Thyroid gland (tissue), 4 donors: ENCODE measurements around the gene TRIM3. TPM values are rescaled to one million over a fixed set of nuclear protein-coding genes. Genes with fewer than 3 reads are reported as not detected.

ENCODE experiments used
- DNase-seq, 2 donors: peaks; one replicate each; pipeline ENCODE4 v3.0.0-alpha.2; 2019
- H3K27ac ChIP-seq, 3 donors: fragments of 200-600 bp; sonication (generic); 1 replicate in 2 of 3; 2 replicates in 1 of 3; pipeline ENCODE4 v1.5.1; 2016 to 2019; ENCODE audit warnings: mild to moderate bottlenecking in 1 of 3, moderate library complexity in 1 of 3
- H3K27me3 ChIP-seq: fragments of 200-600 bp; sonication (generic); one replicate; pipeline ENCODE4 v1.5.1; 2019
- H3K36me3 ChIP-seq, 2 donors: fragments of 200-600 bp; sonication (generic); one replicate each; pipeline ENCODE4 v1.5.1; 2016 to 2019
- H3K4me1 ChIP-seq, 2 donors: fragments of 200-600 bp; sonication (generic); one replicate each; pipeline ENCODE4 v1.5.1; 2017 to 2019
- H3K4me3 ChIP-seq, 3 donors: fragments of 200-600 bp; sonication (generic); replicated peaks in 1 of 3; 1 replicate in 2 of 3; 2 replicates in 1 of 3; pipeline ENCODE4 v1.5.1; 2016; ENCODE audit warnings: mild to moderate bottlenecking in 1 of 3
- H3K9me3 ChIP-seq: fragments of 200-600 bp; sonication (generic); one replicate; pipeline ENCODE4 v1.5.1; 2017
- POLR2A ChIP-seq, 2 donors: fragments of 450-650 bp; IDR thresholded peaks; one replicate each; pipeline ENCODE4 v1.6.1; 2017; ENCODE audit warnings: antibody characterized with exemption in 2 of 2, mild to moderate bottlenecking in 2 of 2, moderate library complexity in 1 of 2
- WGBS, 2 donors: methylation state at CpG; one replicate each; pipeline ENCODE4 v1.1.5; 2017; 5-methylcytosine and 5-hydroxymethylcytosine counted together
- intact Hi-C: fragments of 100-400 bp; cut with DNase I; formaldehyde crosslinking; loops from one replicate; pipeline ENCODE4 v1.15.1; 2023
- total RNA-seq, 4 donors: library from RNA; depleted of rRNA; stranded (reverse); fragments of >200 nt; gene quantifications; one replicate each; pipeline ENCODE4 v1.2.3, GENCODE V29; 2016
- TF ChIP-seq, protein P1 (sequence below), 6 experiments: fragments of 200-600 bp in 3 of 6; fragments of 450-650 bp in 3 of 6; sonication (generic) in 3 of 6; IDR thresholded peaks; one replicate each; pipeline ENCODE4 v1.5.1; 2016 to 2019; ENCODE audit warnings: antibody characterized with exemption in 6 of 6, mild to moderate bottlenecking in 2 of 6, inconsistent platforms in 1 of 6, moderate library complexity in 1 of 6

TRIM3 gene
- total RNA-seq, 4 donors from 2014 or later = 11.0 to 20.8 (median 14.6) TPM

DNA sequence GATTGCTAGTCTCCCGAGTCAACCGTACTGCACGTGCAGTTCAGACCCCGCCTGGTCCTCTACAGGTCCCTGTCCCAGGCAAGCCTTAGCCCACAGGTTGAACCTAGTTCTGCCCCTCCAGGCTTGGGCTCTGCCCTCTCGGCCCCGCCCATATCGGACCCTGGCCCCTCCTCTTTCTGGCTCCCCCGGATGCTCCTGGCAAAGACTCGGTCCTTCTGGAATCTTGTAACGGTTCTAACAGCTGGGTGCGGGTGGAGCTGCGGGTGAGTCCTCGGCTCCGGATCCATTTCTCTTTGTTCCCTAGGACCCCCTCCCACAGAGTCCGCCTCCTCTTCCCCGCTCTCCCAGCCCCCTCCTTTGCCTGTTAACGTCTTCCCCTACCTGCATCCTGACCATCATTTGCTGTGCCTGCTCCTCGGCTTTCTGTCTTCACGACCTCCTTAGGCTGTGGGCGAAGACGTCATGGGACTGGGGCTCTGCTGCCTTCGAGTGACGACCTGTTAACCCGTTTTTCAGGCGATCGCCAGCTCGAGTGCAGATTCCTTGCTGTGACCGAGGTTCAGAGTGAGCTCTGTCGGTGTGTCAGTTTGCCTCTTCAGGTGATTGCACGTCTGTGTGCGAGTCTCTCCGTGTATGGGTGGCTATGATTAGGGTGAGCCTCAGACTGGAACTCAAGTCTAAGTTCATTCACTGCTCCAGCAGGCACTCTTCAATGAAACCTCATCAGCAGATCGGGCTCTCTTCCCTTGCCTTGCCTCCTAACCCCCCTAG lies 23.5 kb upstream of the TRIM3 start, which contains the start of gene DNHD1:
Gene DNHD1, plus strand, starts transcription at position 212 of the 771 bp plus-strand sequence. CDS start 936 bp downstream, outside the sequence.
- no peaks in the 10 kb centered on the region for H3K9me3 ChIP-seq
- no peaks in the 10 kb centered on the region for H3K27me3 ChIP-seq
- no peak for TF ChIP-seq POLR2A (IDR thresholded peaks at IDR 0.05)
- TF ChIP-seq, protein P1, sequence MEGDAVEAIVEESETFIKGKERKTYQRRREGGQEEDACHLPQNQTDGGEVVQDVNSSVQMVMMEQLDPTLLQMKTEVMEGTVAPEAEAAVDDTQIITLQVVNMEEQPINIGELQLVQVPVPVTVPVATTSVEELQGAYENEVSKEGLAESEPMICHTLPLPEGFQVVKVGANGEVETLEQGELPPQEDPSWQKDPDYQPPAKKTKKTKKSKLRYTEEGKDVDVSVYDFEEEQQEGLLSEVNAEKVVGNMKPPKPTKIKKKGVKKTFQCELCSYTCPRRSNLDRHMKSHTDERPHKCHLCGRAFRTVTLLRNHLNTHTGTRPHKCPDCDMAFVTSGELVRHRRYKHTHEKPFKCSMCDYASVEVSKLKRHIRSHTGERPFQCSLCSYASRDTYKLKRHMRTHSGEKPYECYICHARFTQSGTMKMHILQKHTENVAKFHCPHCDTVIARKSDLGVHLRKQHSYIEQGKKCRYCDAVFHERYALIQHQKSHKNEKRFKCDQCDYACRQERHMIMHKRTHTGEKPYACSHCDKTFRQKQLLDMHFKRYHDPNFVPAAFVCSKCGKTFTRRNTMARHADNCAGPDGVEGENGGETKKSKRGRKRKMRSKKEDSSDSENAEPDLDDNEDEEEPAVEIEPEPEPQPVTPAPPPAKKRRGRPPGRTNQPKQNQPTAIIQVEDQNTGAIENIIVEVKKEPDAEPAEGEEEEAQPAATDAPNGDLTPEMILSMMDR (IDR thresholded peaks at IDR 0.05) = no peak
- H3K27ac ChIP-seq = no peak within 1 kb of the TSS
- intact Hi-C loops = loop anchor here (10.0 kb wide), 1 partner anchor 102 kb away; the partner anchor contains the start of gene SMPD1
- WGBS, 2 donors = 53 to 54% methylated on average over 33 of the region's 33 CpGs
- H3K4me1 ChIP-seq = peaks cover 0 to under 1% of the 10 kb centered on the region in 2 donors
- DNase-seq = no peak
- H3K4me3 ChIP-seq = no peak within 1 kb of the TSS
- H3K36me3 ChIP-seq = no peaks in the 10 kb centered on the region

DNA sequence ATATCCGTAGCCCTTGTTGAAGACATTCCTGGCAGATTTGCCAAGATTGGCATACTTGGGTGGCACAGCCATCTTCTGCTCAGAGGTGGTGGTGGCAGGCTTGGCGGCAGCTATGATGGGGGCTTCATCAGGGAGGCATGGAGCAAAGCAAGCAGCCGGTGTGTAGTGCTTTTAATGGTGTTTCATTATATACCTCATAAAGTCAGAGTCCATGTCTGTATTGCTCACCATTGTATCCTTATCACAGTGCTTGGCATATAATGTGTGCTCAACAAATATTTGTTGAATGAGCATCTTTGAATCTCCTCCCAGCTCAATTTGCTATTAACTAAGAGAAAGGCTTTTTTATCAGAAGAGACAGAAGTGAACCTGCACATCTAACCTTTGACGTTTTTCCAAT lies 15.6 kb upstream of the TRIM3 start:
- Histone ChIP-seq H3K4me1 (peaks cover 0 to 6% of the 10 kb centered on the region in 2 donors), H3K4me3 (no peak overlapping the region), H3K9me3 (no peaks in the 10 kb centered on the region), H3K27ac (no peak overlapping the region), H3K36me3 (peaks cover 0 to 10% of the 10 kb centered on the region in 2 donors), H3K27me3 (no peaks in the 10 kb centered on the region)
- DNase-seq = no peak
- 90 to 92% methylated on average over 4 of the region's 4 CpGs for WGBS, 2 donors
- TF ChIP-seq, protein P1 (IDR thresholded peaks at IDR 0.05) = no peak
- TF ChIP-seq POLR2A (IDR thresholded peaks at IDR 0.05) = no peak
- intact Hi-C loops = no loop called here

DNA sequence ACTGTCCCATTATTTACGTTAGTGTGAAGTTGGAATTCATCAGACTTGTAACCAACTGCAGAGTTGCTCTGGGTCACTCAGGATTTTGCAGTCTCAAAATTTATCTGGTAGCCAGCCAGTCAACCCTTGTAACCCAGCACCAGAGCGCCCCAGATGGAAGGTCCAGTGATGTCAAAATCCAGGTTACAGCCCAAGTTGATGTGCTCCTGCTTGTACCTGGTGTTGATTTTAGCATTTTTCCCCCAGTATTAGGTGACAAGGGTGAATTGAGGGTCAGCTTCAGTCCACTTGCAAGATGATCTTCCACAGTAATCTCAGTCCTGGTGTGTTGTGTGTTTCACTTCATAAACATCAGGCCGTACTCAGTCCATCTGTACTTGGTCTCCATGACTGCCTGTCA lies 15.1 kb upstream of the TRIM3 start:
- intact Hi-C loops = no loop called here
- H3K9me3 ChIP-seq = no peaks in the 10 kb centered on the region
- DNase-seq = no peak
- H3K4me3 ChIP-seq = no peak overlapping the region
- H3K27me3 ChIP-seq = no peaks in the 10 kb centered on the region
- no peak for TF ChIP-seq POLR2A (IDR thresholded peaks at IDR 0.05)
- TF ChIP-seq, protein P1 (IDR thresholded peaks at IDR 0.05) = no peak
- peaks cover 0 to 10% of the 10 kb centered on the region in 2 donors for H3K36me3 ChIP-seq
- 93 to 95% methylated on average over 3 of the region's 3 CpGs for WGBS, 2 donors
- H3K27ac ChIP-seq = no peak overlapping the region
- H3K4me1 ChIP-seq = peaks cover 0 to 6% of the 10 kb centered on the region in 2 donors

DNA sequence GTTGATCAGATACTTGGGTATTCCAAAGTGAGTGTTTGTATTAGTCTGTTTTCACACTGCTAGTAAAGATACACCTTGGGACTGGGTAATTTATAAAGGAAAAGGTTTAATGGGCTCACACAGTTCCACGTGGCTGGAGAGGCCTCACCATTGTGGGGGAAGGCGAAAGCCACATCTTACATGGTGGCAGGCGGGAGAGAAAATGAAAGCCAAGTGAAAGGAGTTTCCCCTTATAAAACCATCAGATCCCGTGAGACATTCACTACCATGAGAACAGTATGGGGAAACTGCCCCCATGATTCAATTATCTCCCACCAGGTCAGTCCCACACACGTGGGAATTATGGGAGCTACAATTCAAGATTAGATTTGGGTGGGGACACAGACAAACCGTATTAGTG lies 14.6 kb upstream of the TRIM3 start:
- Histone ChIP-seq H3K27me3 (no peaks in the 10 kb centered on the region), H3K9me3 (no peaks in the 10 kb centered on the region), H3K4me3 (no peak overlapping the region), H3K4me1 (peaks cover 0 to 6% of the 10 kb centered on the region in 2 donors), H3K36me3 (peaks cover 0 to 10% of the 10 kb centered on the region in 2 donors), H3K27ac (no peak overlapping the region)
- 89 to 92% methylated on average over 6 of the region's 6 CpGs for WGBS, 2 donors
- no peak for TF ChIP-seq POLR2A (IDR thresholded peaks at IDR 0.05)
- TF ChIP-seq, protein P1 (IDR thresholded peaks at IDR 0.05) = no peak
- DNase-seq = no peak
- intact Hi-C loops = no loop called here

DNA sequence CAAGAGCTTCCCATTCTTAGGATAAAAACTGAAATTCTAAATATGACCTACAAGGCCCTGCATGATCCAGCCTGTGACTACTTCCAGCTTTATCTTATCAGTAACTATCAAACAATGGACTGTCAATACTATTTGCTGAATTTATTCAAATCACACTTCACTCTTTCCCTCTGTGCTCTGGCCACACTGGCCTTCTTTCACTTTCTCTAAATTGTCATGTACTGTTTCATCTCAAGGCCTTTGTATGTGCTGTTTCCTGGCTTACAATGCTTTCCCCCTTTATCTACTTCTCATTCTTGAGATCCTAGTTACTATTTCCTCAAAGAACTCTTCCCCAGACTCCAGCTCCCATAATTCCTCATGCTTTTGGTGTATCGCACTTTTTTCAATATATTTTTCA lies 13.2 kb upstream of the TRIM3 start:
- TF ChIP-seq, protein P1 (IDR thresholded peaks at IDR 0.05) = no peak
- no peaks in the 10 kb centered on the region for H3K27me3 ChIP-seq
- intact Hi-C loops = no loop called here
- H3K9me3 ChIP-seq = no peaks in the 10 kb centered on the region
- no peak for DNase-seq
- no peak overlapping the region for H3K27ac ChIP-seq
- H3K36me3 ChIP-seq = peaks cover 0 to 14% of the 10 kb centered on the region in 2 donors
- H3K4me1 ChIP-seq = peaks cover 4 to 8% of the 10 kb centered on the region in 2 donors
- WGBS, 2 donors = 95 to 98% methylated on average over 1 of the region's 1 CpG
- H3K4me3 ChIP-seq = no peak overlapping the region
